SK-N-SH (cell line): ENCODE data around the gene TMTC2.

Source experiments
- CTCF ChIP-seq: fragments of 200-600 bp; sonication (generic); IDR thresholded peaks from 2 replicates; pipeline ENCODE4 v1.6.1; 2017; ENCODE audit warnings: antibody characterized with exemption, mild to moderate bottlenecking, moderate library complexity
- EP300 ChIP-seq, 2 experiments: IDR thresholded peaks; 2 replicates each; pipeline versions ENCODE4 v1.4.0 to v1.6.1; 2012; ENCODE audit warnings: borderline replicate concordance in 1 of 2, low read depth in 1 of 2, low read length in 1 of 2
- EZH2phosphoT487 ChIP-seq: fragments of 200-600 bp; sonication (generic); IDR thresholded peaks from 2 replicates; pipeline ENCODE4 v1.6.1; 2017; ENCODE audit warnings: low read depth, mixed run types, mild to moderate bottlenecking, antibody characterized with exemption, moderate library complexity, borderline replicate concordance
- POLR2AphosphoS5 ChIP-seq: IDR thresholded peaks from 2 replicates; pipeline ENCODE4 v1.6.1; 2012; ENCODE audit warnings: low read depth, low read length
- RXRA ChIP-seq: IDR thresholded peaks from 2 replicates; pipeline ENCODE4 v1.4.0; 2012; ENCODE audit warnings: low read depth, mild to moderate bottlenecking, borderline replicate concordance
- SIN3A ChIP-seq: IDR thresholded peaks from 2 replicates; pipeline ENCODE4 v1.6.1; 2012; ENCODE audit warnings: low read depth, mild to moderate bottlenecking, low read length, moderate library complexity, borderline replicate concordance
- SMC3 ChIP-seq: IDR thresholded peaks from 2 replicates; pipeline ENCODE4 v1.6.1; 2012; ENCODE audit warnings: low read depth, low read length, improper control_type of control experiment
- USF2 ChIP-seq: fragments of 150-350 bp; IDR thresholded peaks from 2 replicates; pipeline ENCODE4 v1.6.1; 2017; ENCODE audit warnings: antibody characterized with exemption, low read length, low read depth, borderline replicate concordance

- no peak for TF ChIP-seq RXRA
- no peak for TF ChIP-seq SIN3A
- TF ChIP-seq USF2 = no peak
- no peak for TF ChIP-seq EZH2phosphoT487
- no peak for TF ChIP-seq POLR2AphosphoS5
- TF ChIP-seq CTCF = no peak
- no peak for TF ChIP-seq SMC3
- TF ChIP-seq EP300 (IDR thresholded peaks at IDR 0.05; ENCODE audit: borderline replicate concordance in 1 of 2, low read depth in 1 of 2, low read length in 1 of 2) = no peak
Observed at GRCh38 chr12:82695531-82695930, 8.8 kb downstream of the TMTC2 start.
